Type B pancreatic cell (in vitro differentiated cells): ENCODE data around the gene EEA1. TPM values are rescaled to one million over a fixed set of nuclear protein-coding genes. Genes with fewer than 3 reads are reported as not detected.

Source experiments
- DNase-seq: peaks from one replicate; pipeline ENCODE4 v3.0.0; 2021; ENCODE audit warnings: mixed read lengths; ENCODE audit not compliant: unreplicated experiment; ENCODE audit errors: extremely low spot score
- H3K27ac Mint-ChIP-seq: 2 replicates; pipeline ENCODE4 v1.8.0; 2021; ENCODE audit warnings: mild to moderate bottlenecking, mixed read lengths
- H3K27me3 Mint-ChIP-seq: 2 replicates; pipeline ENCODE4 v1.8.0; 2021; ENCODE audit warnings: mixed read lengths
- H3K36me3 Mint-ChIP-seq: 2 replicates; pipeline ENCODE4 v1.8.0; 2021; ENCODE audit warnings: mixed read lengths
- H3K4me1 Mint-ChIP-seq: one replicate; pipeline ENCODE4 v1.8.0; 2021; ENCODE audit warnings: mixed read lengths; ENCODE audit not compliant: unreplicated experiment
- H3K4me3 Mint-ChIP-seq: 2 replicates; pipeline ENCODE4 v1.8.0; 2021; ENCODE audit warnings: mild to moderate bottlenecking, mixed read lengths
- H3K9me3 Mint-ChIP-seq: 2 replicates; pipeline ENCODE4 v1.8.0; 2021; ENCODE audit warnings: mixed read lengths
- CTCF ChIP-seq: fragments of 200-600 bp; sonication (generic); conservative IDR thresholded peaks from 2 replicates; pipeline ENCODE4 v1.5.0; 2021; ENCODE audit warnings: antibody characterized with exemption, mild to moderate bottlenecking
- total RNA-seq: library from RNA; stranded (reverse); gene quantifications from 2 replicates; pipeline ENCODE4 v1.2.1, GENCODE V29; 2021; ENCODE audit warnings: low replicate concordance

Gene EEA1
- total RNA-seq, 1 donor from 2014 or later, result 24.6 TPM

- Mint-ChIP-seq H3K27me3 (no peaks in the 10 kb centered on the region), H3K4me1 (peaks cover 11% of the 10 kb centered on the region)
Observed at GRCh38 chr12:92779902-92780301, 149.2 kb downstream of the EEA1 start.

GRCh38 chr12:92778525-92778924, 150.6 kb downstream of the EEA1 start:
- H3K27ac Mint-ChIP-seq, result no peak overlapping the region
- no peak overlapping the region for H3K4me3 Mint-ChIP-seq
- DNase-seq, result no peak
- no peaks in the 10 kb centered on the region for H3K4me1 Mint-ChIP-seq
- no peak for TF ChIP-seq CTCF
- H3K36me3 Mint-ChIP-seq, result peaks cover 23% of the 10 kb centered on the region
- H3K9me3 Mint-ChIP-seq, result no peaks in the 10 kb centered on the region
- no peaks in the 10 kb centered on the region for H3K27me3 Mint-ChIP-seq

More at GRCh38 chr12:92779902-92780301, 149.2 kb downstream of the EEA1 start:
- DNase-seq, result no peak
- TF ChIP-seq CTCF, result no peak
- Mint-ChIP-seq H3K27ac (no peak overlapping the region), H3K4me3 (no peak overlapping the region), H3K36me3 (peaks cover 23% of the 10 kb centered on the region), H3K9me3 (no peaks in the 10 kb centered on the region)

- H3K9me3 Mint-ChIP-seq, result no peaks in the 10 kb centered on the region
- peaks cover 22% of the 10 kb centered on the region for H3K36me3 Mint-ChIP-seq
- no peak for DNase-seq
- H3K4me3 Mint-ChIP-seq, result no peak overlapping the region
- H3K4me1 Mint-ChIP-seq, result no peaks in the 10 kb centered on the region
- H3K27me3 Mint-ChIP-seq, result no peaks in the 10 kb centered on the region
- TF ChIP-seq CTCF, result no peak
- H3K27ac Mint-ChIP-seq, result no peak overlapping the region
Observed at GRCh38 chr12:92775416-92775815, 153.7 kb downstream of the EEA1 start.

- no peaks in the 10 kb centered on the region for H3K27me3 Mint-ChIP-seq
- H3K27ac Mint-ChIP-seq, result no peak overlapping the region
Observed at GRCh38 chr12:92771001-92771400, 158.1 kb downstream of the EEA1 start.

GRCh38 chr12:92769124-92769901, 159.8 kb downstream of the EEA1 start:
- peaks cover 9% of the 10 kb centered on the region for H3K4me1 Mint-ChIP-seq
- TF ChIP-seq CTCF, result no peak
- peak overlapping the region; percentile 40 for H3K27ac Mint-ChIP-seq
- H3K9me3 Mint-ChIP-seq, result no peaks in the 10 kb centered on the region
- DNase-seq, result no peak
- H3K27me3 Mint-ChIP-seq, result no peaks in the 10 kb centered on the region
- peaks cover 4% of the 10 kb centered on the region for H3K36me3 Mint-ChIP-seq
- no peak overlapping the region for H3K4me3 Mint-ChIP-seq

More at GRCh38 chr12:92771001-92771400, 158.1 kb downstream of the EEA1 start:
- no peak for TF ChIP-seq CTCF
- H3K4me1 Mint-ChIP-seq, result peaks cover 9% of the 10 kb centered on the region
- no peaks in the 10 kb centered on the region for H3K9me3 Mint-ChIP-seq
- no peak for DNase-seq
- H3K4me3 Mint-ChIP-seq, result no peak overlapping the region
- H3K36me3 Mint-ChIP-seq, result peaks cover 4% of the 10 kb centered on the region
